Measurements from ENCODE around the gene ZBP1.

DNA sequence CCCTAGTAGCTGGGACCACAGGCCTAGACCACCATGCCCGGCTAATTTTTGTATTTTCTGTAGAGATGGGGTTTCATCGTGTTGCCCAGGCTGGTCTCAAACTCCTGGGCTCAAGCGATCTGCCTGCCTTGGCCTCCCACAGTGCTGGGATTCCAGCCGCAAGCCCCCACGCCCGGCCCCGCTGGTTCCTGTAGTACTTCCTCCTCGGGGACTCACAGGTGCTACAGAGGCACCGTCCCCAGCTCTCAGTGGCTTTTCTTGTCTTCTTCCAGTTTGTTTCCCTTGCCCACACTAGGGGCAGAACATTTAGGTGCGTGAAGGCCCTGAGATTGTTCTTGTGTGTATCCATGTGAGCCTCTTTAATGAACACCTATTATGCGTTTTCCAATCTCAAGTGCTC lies 773 bp upstream of the ZBP1 start:
- no peak for TF ChIP-seq CTCF (IDR thresholded peaks at IDR 0.05)
- no peak for TF ChIP-seq ZFX (IDR thresholded peaks at IDR 0.05; ENCODE audit: borderline replicate concordance)

Measured in 22Rv1 (cell line).